HEK293 (cell line): ENCODE data around the gene TTN.

ENCODE experiments used
- GLIS1 ChIP-seq: fragments of 450-650 bp; formaldehyde crosslinking; IDR thresholded peaks from 2 replicates; pipeline ENCODE4 v1.5.1; 2016; ENCODE audit warnings: missing biosample characterization, missing genetic modification characterization
- KLF16 ChIP-seq: fragments of 450-650 bp; formaldehyde crosslinking; IDR thresholded peaks from 2 replicates; pipeline ENCODE4 v1.5.1; 2017; ENCODE audit warnings: missing biosample characterization, missing genetic modification characterization
- KLF7 ChIP-seq: fragments of 450-650 bp; formaldehyde crosslinking; IDR thresholded peaks from 2 replicates; pipeline ENCODE4 v1.5.1; 2016; ENCODE audit warnings: missing biosample characterization, missing genetic modification characterization, borderline replicate concordance
- SP2 ChIP-seq: fragments of 450-650 bp; formaldehyde crosslinking; IDR thresholded peaks from 2 replicates; pipeline ENCODE4 v1.5.1; 2016; ENCODE audit warnings: missing biosample characterization, missing genetic modification characterization
- ZNF175 ChIP-seq: fragments of 450-650 bp; formaldehyde crosslinking; IDR thresholded peaks from 2 replicates; pipeline ENCODE4 v1.5.1; 2016; ENCODE audit warnings: missing biosample characterization, missing genetic modification characterization
- ZNF423 ChIP-seq: fragments of 450-650 bp; formaldehyde crosslinking; IDR thresholded peaks from 2 replicates; pipeline ENCODE4 v1.5.1; 2016; ENCODE audit warnings: missing biosample characterization, missing genetic modification characterization
- TF ChIP-seq, protein P1 (sequence below): fragments of 450-650 bp; formaldehyde crosslinking; IDR thresholded peaks from 2 replicates; pipeline ENCODE4 v1.5.1; 2016; ENCODE audit warnings: missing biosample characterization, missing genetic modification characterization
- TF ChIP-seq, protein P2 (sequence below): fragments of 450-650 bp; formaldehyde crosslinking; conservative IDR thresholded peaks from 2 replicates; pipeline ENCODE4 v1.5.1; 2016; ENCODE audit warnings: low read depth, missing biosample characterization, missing genetic modification characterization
- TF ChIP-seq, protein P3 (sequence below): fragments of 450-650 bp; formaldehyde crosslinking; IDR thresholded peaks from 2 replicates; pipeline ENCODE4 v1.5.1; 2016; ENCODE audit warnings: missing biosample characterization, missing genetic modification characterization

DNA sequence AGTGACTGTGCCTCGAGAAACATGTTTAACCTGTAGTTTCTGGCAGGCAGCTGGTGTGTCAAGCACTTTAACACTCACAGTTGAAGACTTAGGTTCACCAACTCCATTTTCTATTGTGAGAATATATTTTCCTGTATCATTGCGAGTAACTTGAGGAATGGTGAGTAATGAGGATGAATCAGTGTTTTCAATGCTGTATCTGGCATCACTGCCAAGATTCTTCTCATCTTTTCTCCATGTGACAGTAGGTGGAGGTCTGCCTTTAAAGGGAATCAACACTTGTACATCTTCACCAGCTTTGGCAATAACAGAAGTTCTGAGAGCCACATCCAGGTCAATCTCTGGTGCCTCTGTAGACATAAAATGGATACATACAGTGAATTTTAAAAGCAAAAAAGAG is 254.2 kb downstream of the TTN start:
- TF ChIP-seq, protein P1, sequence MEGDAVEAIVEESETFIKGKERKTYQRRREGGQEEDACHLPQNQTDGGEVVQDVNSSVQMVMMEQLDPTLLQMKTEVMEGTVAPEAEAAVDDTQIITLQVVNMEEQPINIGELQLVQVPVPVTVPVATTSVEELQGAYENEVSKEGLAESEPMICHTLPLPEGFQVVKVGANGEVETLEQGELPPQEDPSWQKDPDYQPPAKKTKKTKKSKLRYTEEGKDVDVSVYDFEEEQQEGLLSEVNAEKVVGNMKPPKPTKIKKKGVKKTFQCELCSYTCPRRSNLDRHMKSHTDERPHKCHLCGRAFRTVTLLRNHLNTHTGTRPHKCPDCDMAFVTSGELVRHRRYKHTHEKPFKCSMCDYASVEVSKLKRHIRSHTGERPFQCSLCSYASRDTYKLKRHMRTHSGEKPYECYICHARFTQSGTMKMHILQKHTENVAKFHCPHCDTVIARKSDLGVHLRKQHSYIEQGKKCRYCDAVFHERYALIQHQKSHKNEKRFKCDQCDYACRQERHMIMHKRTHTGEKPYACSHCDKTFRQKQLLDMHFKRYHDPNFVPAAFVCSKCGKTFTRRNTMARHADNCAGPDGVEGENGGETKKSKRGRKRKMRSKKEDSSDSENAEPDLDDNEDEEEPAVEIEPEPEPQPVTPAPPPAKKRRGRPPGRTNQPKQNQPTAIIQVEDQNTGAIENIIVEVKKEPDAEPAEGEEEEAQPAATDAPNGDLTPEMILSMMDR (tag by site-specific recombination): no peak
- TF ChIP-seq GLIS1 (tag by site-specific recombination): no peak
- TF ChIP-seq ZNF175 (tag by site-specific recombination): no peak
- TF ChIP-seq, protein P2, sequence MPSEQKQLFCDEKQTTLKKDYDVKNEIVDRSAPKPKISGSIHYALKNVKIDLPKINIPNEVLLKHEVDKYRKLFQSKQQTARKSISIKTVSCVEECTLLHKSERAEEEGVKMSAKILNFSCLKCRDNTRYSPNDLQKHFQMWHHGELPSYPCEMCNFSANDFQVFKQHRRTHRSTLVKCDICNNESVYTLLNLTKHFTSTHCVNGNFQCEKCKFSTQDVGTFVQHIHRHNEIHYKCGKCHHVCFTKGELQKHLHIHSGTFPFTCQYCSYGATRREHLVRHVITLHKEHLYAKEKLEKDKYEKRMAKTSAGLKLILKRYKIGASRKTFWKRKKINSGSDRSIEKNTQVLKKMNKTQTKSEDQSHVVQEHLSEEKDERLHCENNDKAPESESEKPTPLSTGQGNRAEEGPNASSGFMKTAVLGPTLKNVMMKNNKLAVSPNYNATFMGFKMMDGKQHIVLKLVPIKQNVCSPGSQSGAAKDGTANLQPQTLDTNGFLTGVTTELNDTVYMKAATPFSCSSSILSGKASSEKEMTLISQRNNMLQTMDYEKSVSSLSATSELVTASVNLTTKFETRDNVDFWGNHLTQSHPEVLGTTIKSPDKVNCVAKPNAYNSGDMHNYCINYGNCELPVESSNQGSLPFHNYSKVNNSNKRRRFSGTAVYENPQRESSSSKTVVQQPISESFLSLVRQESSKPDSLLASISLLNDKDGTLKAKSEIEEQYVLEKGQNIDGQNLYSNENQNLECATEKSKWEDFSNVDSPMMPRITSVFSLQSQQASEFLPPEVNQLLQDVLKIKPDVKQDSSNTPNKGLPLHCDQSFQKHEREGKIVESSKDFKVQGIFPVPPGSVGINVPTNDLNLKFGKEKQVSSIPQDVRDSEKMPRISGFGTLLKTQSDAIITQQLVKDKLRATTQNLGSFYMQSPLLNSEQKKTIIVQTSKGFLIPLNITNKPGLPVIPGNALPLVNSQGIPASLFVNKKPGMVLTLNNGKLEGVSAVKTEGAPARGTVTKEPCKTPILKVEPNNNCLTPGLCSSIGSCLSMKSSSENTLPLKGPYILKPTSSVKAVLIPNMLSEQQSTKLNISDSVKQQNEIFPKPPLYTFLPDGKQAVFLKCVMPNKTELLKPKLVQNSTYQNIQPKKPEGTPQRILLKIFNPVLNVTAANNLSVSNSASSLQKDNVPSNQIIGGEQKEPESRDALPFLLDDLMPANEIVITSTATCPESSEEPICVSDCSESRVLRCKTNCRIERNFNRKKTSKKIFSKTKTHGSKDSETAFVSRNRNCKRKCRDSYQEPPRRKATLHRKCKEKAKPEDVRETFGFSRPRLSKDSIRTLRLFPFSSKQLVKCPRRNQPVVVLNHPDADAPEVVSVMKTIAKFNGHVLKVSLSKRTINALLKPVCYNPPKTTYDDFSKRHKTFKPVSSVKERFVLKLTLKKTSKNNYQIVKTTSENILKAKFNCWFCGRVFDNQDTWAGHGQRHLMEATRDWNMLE (tag by site-specific recombination): no peak
- TF ChIP-seq KLF16 (tag by site-specific recombination): no peak
- TF ChIP-seq SP2: no peak
- TF ChIP-seq ZNF423 (tag by site-specific recombination): no peak
- no peak for TF ChIP-seq KLF7 (tag by site-specific recombination)
- TF ChIP-seq, protein P3, sequence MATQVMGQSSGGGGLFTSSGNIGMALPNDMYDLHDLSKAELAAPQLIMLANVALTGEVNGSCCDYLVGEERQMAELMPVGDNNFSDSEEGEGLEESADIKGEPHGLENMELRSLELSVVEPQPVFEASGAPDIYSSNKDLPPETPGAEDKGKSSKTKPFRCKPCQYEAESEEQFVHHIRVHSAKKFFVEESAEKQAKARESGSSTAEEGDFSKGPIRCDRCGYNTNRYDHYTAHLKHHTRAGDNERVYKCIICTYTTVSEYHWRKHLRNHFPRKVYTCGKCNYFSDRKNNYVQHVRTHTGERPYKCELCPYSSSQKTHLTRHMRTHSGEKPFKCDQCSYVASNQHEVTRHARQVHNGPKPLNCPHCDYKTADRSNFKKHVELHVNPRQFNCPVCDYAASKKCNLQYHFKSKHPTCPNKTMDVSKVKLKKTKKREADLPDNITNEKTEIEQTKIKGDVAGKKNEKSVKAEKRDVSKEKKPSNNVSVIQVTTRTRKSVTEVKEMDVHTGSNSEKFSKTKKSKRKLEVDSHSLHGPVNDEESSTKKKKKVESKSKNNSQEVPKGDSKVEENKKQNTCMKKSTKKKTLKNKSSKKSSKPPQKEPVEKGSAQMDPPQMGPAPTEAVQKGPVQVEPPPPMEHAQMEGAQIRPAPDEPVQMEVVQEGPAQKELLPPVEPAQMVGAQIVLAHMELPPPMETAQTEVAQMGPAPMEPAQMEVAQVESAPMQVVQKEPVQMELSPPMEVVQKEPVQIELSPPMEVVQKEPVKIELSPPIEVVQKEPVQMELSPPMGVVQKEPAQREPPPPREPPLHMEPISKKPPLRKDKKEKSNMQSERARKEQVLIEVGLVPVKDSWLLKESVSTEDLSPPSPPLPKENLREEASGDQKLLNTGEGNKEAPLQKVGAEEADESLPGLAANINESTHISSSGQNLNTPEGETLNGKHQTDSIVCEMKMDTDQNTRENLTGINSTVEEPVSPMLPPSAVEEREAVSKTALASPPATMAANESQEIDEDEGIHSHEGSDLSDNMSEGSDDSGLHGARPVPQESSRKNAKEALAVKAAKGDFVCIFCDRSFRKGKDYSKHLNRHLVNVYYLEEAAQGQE (tag by site-specific recombination): no peak
